ENCODE results near the gene KCNQ1. TPM values are rescaled to one million over a fixed set of nuclear protein-coding genes. Genes with fewer than 3 reads are reported as not detected.

Gene KCNQ1
- total and polyA plus RNA-seq, 9 of the 15 experiments (the other 6 are each of a cell fraction or from before 2014, with no cell fraction given), result 0.44 TPM; not detected in 8

GRCh38 chr11:2768471-2769408 is 323.9 kb downstream of the KCNQ1 start (continued):
- TF ChIP-seq ATF3 (IDR thresholded peaks at IDR 0.05) (peak; percentile 93), ATF3 (CRISPR knock-in tag; conservative IDR thresholded peaks at IDR 0.05) (no peak), RAD21 (CRISPR knock-in tag; conservative IDR thresholded peaks at IDR 0.05 in 1 of 2, IDR thresholded peaks at IDR 0.05 in 1 of 2) (no peak), MED1 (CRISPR knock-in tag; IDR thresholded peaks at IDR 0.05; ENCODE audit: borderline replicate concordance) (no peak), FOS (IDR thresholded peaks at IDR 0.05; ENCODE audit: extremely low read depth, insufficient read length) (peak; percentile 53), ARID1B (IDR thresholded peaks at IDR 0.05) (peak; percentile 56; the same call in 1 of the 2 replicates), PHB2 (IDR thresholded peaks at IDR 0.05; ENCODE audit: low read depth) (no peak), CREM (IDR thresholded peaks at IDR 0.05; ENCODE audit: low read depth) (peak; percentile 51; the same call in 1 of the 2 replicates), NRF1 (conservative IDR thresholded peaks at IDR 0.05 in 1 of 2, IDR thresholded peaks at IDR 0.05 in 1 of 2) (0 out of 4 replicates have a peak, but pooled peaks of 1 of the 2 experiments have one; percentile 11)
